GM12878 (cell line): Measurements from ENCODE around the gene SLC22A31.

Experiments
- ATF2 ChIP-seq: IDR thresholded peaks from 2 replicates; pipeline ENCODE4 v1.6.1; 2012; ENCODE audit warnings: low read length, inconsistent platforms
- CHD2 ChIP-seq: IDR thresholded peaks from 2 replicates; pipeline ENCODE4 v1.6.1; 2011; ENCODE audit warnings: low read depth, low read length, improper control_type of control experiment, borderline replicate concordance
- CREB1 ChIP-seq: IDR thresholded peaks from 2 replicates; pipeline ENCODE4 v1.6.1; 2012; ENCODE audit warnings: low read depth, mild to moderate bottlenecking, inconsistent platforms
- CTCF ChIP-seq, 3 experiments: IDR thresholded peaks in 2 of 3; conservative IDR thresholded peaks in 1 of 3; 2 replicates each; pipeline ENCODE4 v1.5.1; 2011; ENCODE audit warnings: low read depth in 3 of 3, low read length in 3 of 3, mild to moderate bottlenecking in 3 of 3, control low read depth in 2 of 3, moderate library complexity in 2 of 3, inconsistent platforms in 1 of 3, mixed read lengths in 1 of 3; ENCODE audit not compliant: control insufficient read depth in 2 of 3, insufficient read depth in 1 of 3; ENCODE audit errors: extremely low read depth in 1 of 3
- EGR1 ChIP-seq, 2 experiments: IDR thresholded peaks; 1 replicate in 1 of 2; 2 replicates in 1 of 2; pipeline ENCODE4 v1.6.1; 2011 to 2012; ENCODE audit warnings: low read depth in 2 of 2, low read length in 2 of 2, borderline replicate concordance in 1 of 2, mild to moderate bottlenecking in 1 of 2, moderate library complexity in 1 of 2
- EZH2 ChIP-seq: IDR thresholded peaks from 2 replicates; pipeline ENCODE4 v1.6.1; 2012; ENCODE audit warnings: low read depth, mild to moderate bottlenecking, control low read depth, inconsistent platforms, low read length, borderline replicate concordance; ENCODE audit not compliant: control insufficient read depth
- PAX5 ChIP-seq: IDR thresholded peaks from 2 replicates; pipeline ENCODE4 v1.6.1; 2011; ENCODE audit warnings: low read depth, low read length, borderline replicate concordance
- POLR2A ChIP-seq: IDR thresholded peaks from 2 replicates; pipeline ENCODE4 v1.6.1; 2011; ENCODE audit warnings: low read depth, mild to moderate bottlenecking, low read length
- REST ChIP-seq: IDR thresholded peaks from 2 replicates; pipeline ENCODE4 v1.6.1; 2012; ENCODE audit warnings: mild to moderate bottlenecking, low read depth, low read length
- TAF1 ChIP-seq: IDR thresholded peaks from 2 replicates; pipeline ENCODE4 v1.6.1; 2011; ENCODE audit warnings: mild to moderate bottlenecking, low read depth, low read length, borderline replicate concordance
- YY1 ChIP-seq: IDR thresholded peaks from 2 replicates; pipeline ENCODE4 v1.6.1; 2011; ENCODE audit warnings: low read depth, mild to moderate bottlenecking, low read length

DNA sequence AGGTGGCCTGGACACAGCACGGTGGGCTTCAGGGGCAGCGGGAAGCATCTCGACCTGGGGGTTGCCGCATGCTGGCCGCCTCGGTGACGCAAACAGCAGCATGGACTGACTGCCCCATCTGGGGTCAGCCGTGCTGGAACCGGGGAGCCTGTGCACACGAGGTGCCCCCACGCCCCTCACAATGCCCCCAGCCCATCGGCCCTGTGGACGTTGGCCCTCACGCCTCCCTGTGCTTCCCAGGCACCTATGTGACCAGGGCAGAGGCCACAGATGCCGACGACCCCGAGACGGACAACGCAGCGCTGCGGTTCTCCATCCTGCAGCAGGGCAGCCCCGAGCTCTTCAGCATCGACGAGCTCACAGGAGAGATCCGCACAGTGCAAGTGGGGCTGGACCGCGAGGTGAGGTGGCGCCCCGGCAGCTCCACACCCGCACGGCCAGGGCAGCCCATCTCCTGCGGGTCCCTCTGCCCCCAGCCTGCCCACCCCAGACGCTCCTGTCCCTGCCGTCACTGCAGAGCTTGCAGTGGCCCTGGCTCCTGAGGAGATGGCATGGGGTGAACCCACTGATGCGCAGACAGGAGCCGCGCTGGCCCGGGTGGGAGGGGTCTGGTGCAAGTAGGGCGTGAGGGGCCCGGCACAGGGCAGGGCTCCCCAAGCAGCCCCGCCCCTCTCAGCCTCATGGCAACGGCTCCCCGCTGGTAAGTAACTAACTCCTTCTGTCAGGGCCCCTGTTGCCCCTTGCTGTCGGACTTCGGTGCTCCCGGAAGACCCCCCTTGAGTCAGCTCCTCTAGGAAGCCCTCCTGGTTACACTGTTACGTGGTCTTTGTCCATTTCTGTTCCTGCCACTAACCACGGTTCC, 15.2 kb downstream of the SLC22A31 start:
- TF ChIP-seq EGR1 (IDR thresholded peaks at IDR 0.05; ENCODE audit: borderline replicate concordance in 1 of 2, low read depth in 2 of 2, low read length in 2 of 2) (no peak), ATF2 (no peak), POLR2A (no peak), PAX5 (no peak), REST (no peak), CHD2 (no peak), YY1 (no peak), EZH2 (no peak), CREB1 (no peak), CTCF (IDR thresholded peaks at IDR 0.05 in 2 of 3, conservative IDR thresholded peaks at IDR 0.05 in 1 of 3; ENCODE audit: control insufficient read depth in 2 of 3, extremely low read depth in 1 of 3, insufficient read depth in 1 of 3, low read depth in 3 of 3, low read length in 3 of 3) (no peak), TAF1 (no peak)
